A549 (cell line): Measurements from ENCODE around the gene CNTNAP5. TPM values are rescaled to one million over a fixed set of nuclear protein-coding genes. Genes with fewer than 3 reads are reported as not detected.

Source experiments
- ATAC-seq, 2 experiments: fragments of 200-7000 bp in 1 of 2; fragments of >200 bp in 1 of 2; cut with Nextera tagmentation in 1 of 2; cut with Tn5 transposase in 1 of 2; 3 replicates each; pipeline versions ENCODE4 v1.8.0 to v1.9.1; 2018 to 2020; ENCODE audit warnings: mild to moderate bottlenecking in 1 of 2, moderate library complexity in 1 of 2
- CTCF ChIA-PET: fragments of 300-600 bp; sonication (Branson Sonifier 250); formaldehyde crosslinking; extraction: SDS; loops from one replicate; lab custom pipeline; 2021; ENCODE audit warnings: antibody characterized with exemption, inconsistent platforms; lab: Yijun Ruan, JAX
- POLR2A ChIA-PET: fragments of 350-600 bp; formaldehyde crosslinking; extraction: SDS; loops from one replicate; lab custom pipeline; 2021; ENCODE audit warnings: antibody characterized with exemption, inconsistent platforms; lab: Yijun Ruan, JAX
- DNase-seq, 2 experiments: peaks; one replicate each; pipeline versions ENCODE4 v3.0.0 to v3.0.0-alpha.2; 2011 to 2016; ENCODE audit warnings: low read depth in 1 of 2, low spot score in 1 of 2
- FAIRE-seq: peaks from 2 replicates; lab custom pipeline; 2011; peaks lifted over from hg19 to GRCh38; lab: Jason Lieb, UNC
- H3K27ac ChIP-seq, 2 experiments: fragments of >200 bp; sonication (Bioruptor Twin); formaldehyde crosslinking; 3 replicates each; pipeline ENCODE4 v1.5.1; 2016 to 2017
- H3K4me1 ChIP-seq: fragments of >200 bp; sonication (Bioruptor Twin); formaldehyde crosslinking; 3 replicates; pipeline ENCODE4 v1.6.1; 2016
- H3K4me2 ChIP-seq: fragments of >200 bp; sonication (Bioruptor Twin); formaldehyde crosslinking; 3 replicates; pipeline ENCODE4 v1.6.1; 2016
- H3K4me3 ChIP-seq: fragments of >200 bp; sonication (Bioruptor Twin); formaldehyde crosslinking; 3 replicates; pipeline ENCODE4 v1.5.1; 2016
- H3K9me3 ChIP-seq: fragments of >200 bp; sonication (Bioruptor Twin); formaldehyde crosslinking; 3 replicates; pipeline ENCODE4 v1.6.1; 2016
- BHLHE40 ChIP-seq: IDR thresholded peaks from 2 replicates; pipeline ENCODE4 v1.6.1; 2012; ENCODE audit warnings: low read depth, low read length, inconsistent platforms
- CEBPB ChIP-seq, 2 experiments: fragments of >200 bp in 1 of 2; sonication (Bioruptor Twin) in 1 of 2; formaldehyde crosslinking in 1 of 2; IDR thresholded peaks; 2 replicates each; pipeline ENCODE4 v1.6.1; 2012 to 2016
- CHD2 ChIP-seq: fragments of 150-350 bp; IDR thresholded peaks from 2 replicates; pipeline ENCODE4 v1.6.1; 2014; ENCODE audit warnings: low read length; ENCODE audit not compliant: partially characterized antibody
- CHD4 ChIP-seq: fragments of 200-600 bp; sonication (generic); IDR thresholded peaks from 2 replicates; pipeline ENCODE4 v1.6.1; 2016; ENCODE audit warnings: antibody characterized with exemption, mild to moderate bottlenecking, borderline replicate concordance
- EHMT2 ChIP-seq: fragments of 200-600 bp; sonication (generic); IDR thresholded peaks from 2 replicates; pipeline ENCODE4 v1.6.1; 2016; ENCODE audit warnings: antibody characterized with exemption, low read depth, mild to moderate bottlenecking, moderate library complexity
- HOXA7 ChIP-seq: fragments of 250-450 bp; sonication (Bioruptor Pico); IDR thresholded peaks from 2 replicates; pipeline ENCODE4 v1.5.0; 2020; ENCODE audit warnings: mild to moderate bottlenecking, moderate library complexity
- MAZ ChIP-seq: fragments of 150-350 bp; IDR thresholded peaks from 2 replicates; pipeline ENCODE4 v1.6.1; 2014; ENCODE audit warnings: antibody characterized with exemption, low read depth, low read length, borderline replicate concordance
- PHF8 ChIP-seq: fragments of 200-600 bp; sonication (generic); IDR thresholded peaks from 2 replicates; pipeline ENCODE4 v1.6.1; 2016; ENCODE audit warnings: low read depth, mild to moderate bottlenecking, antibody characterized with exemption, moderate library complexity, borderline replicate concordance
- RAD21 ChIP-seq, 2 experiments: fragments of >200 bp in 1 of 2; sonication (Bioruptor Twin) in 1 of 2; formaldehyde crosslinking in 1 of 2; IDR thresholded peaks in 1 of 2; conservative IDR thresholded peaks in 1 of 2; 2 replicates in 1 of 2; 3 replicates in 1 of 2; pipeline ENCODE4 v1.6.1; 2012 to 2018; ENCODE audit warnings: inconsistent platforms in 1 of 2
- SMC3 ChIP-seq: fragments of >200 bp; sonication (Bioruptor Twin); formaldehyde crosslinking; IDR thresholded peaks from 3 replicates; pipeline ENCODE4 v1.6.1; 2018; ENCODE audit warnings: inconsistent platforms
- SREBF2 ChIP-seq: fragments of 450-650 bp; IDR thresholded peaks from 2 replicates; pipeline ENCODE4 v1.6.1; 2014; ENCODE audit warnings: mild to moderate bottlenecking, moderate library complexity
- ZC3H11A ChIP-seq: fragments of 450-650 bp; IDR thresholded peaks from 2 replicates; pipeline ENCODE4 v1.6.1; 2014; ENCODE audit warnings: antibody characterized with exemption, mild to moderate bottlenecking
- ZNF302 ChIP-seq: fragments of 250-450 bp; sonication (Bioruptor Pico); IDR thresholded peaks from 2 replicates; pipeline ENCODE4 v1.9.0; 2021; ENCODE audit warnings: inconsistent platforms, mild to moderate bottlenecking, moderate library complexity
- WGBS: methylation state at CpG from one replicate; pipeline ENCODE4 v1.1.6; 2017; ENCODE audit errors: missing lambda C conversion rate; 5-methylcytosine and 5-hydroxymethylcytosine counted together
- polyA minus RNA-seq: library from RNA; depleted of rRNA, polyadenylated mRNA; stranded (reverse); fragments of >200 nt; gene quantifications from 2 replicates; pipeline ENCODE4 v1.2.3, GENCODE V29; 2011; rRNA and poly(A)+ RNA removed
- polyA plus RNA-seq, 4 experiments: library from polyadenylated mRNA; depleted of rRNA in 3 of 4; stranded (reverse); fragments of >200 nt; fragmentation: RNase III in 1 of 4; extraction: RNeasy Plus Mini Kit Qiagen cat#74134 plus additional on column Dnase treatment in 1 of 4; gene quantifications; 2 replicates in 3 of 4; 3 replicates in 1 of 4; pipeline ENCODE4 v1.2.3, GENCODE V29; 2011 to 2017
- TF ChIP-seq, protein P1 (sequence below): fragments of 200-600 bp; sonication (generic); IDR thresholded peaks from 2 replicates; pipeline ENCODE4 v1.6.1; 2016; ENCODE audit warnings: antibody characterized with exemption, mild to moderate bottlenecking, moderate library complexity

Gene CNTNAP5
- polyA plus RNA-seq (2011; rRNA removed) (0.01 TPM in 1 of 2 replicates, not detected in the other), polyA plus RNA-seq (2017; fragmentation: RNase III; extraction: RNeasy Plus Mini Kit Qiagen cat#74134 plus additional on column Dnase treatment) (not detected in 3 replicates), polyA minus RNA-seq (not detected in 2 replicates)
- not detected in 2 replicates for polyA plus RNA-seq (2012; cell fraction: cytosol; rRNA removed)
- polyA plus RNA-seq (2012; cell fraction: nucleus; rRNA removed), result not detected in 2 replicates

GRCh38 chr2:124025171-124025580 is at the start of gene CNTNAP5:
CNTNAP5 (plus strand) TSS chr2:124025287; CDS start chr2:124025651, 364 bp downstream.
- Histone ChIP-seq H3K4me1 (no peaks in the 10 kb centered on the region), H3K27ac (no peak within 1 kb of the TSS)
- no peak for DNase-seq
- no peak for ATAC-seq
- TF ChIP-seq SMC3, result no peak
- TF ChIP-seq, protein P1, sequence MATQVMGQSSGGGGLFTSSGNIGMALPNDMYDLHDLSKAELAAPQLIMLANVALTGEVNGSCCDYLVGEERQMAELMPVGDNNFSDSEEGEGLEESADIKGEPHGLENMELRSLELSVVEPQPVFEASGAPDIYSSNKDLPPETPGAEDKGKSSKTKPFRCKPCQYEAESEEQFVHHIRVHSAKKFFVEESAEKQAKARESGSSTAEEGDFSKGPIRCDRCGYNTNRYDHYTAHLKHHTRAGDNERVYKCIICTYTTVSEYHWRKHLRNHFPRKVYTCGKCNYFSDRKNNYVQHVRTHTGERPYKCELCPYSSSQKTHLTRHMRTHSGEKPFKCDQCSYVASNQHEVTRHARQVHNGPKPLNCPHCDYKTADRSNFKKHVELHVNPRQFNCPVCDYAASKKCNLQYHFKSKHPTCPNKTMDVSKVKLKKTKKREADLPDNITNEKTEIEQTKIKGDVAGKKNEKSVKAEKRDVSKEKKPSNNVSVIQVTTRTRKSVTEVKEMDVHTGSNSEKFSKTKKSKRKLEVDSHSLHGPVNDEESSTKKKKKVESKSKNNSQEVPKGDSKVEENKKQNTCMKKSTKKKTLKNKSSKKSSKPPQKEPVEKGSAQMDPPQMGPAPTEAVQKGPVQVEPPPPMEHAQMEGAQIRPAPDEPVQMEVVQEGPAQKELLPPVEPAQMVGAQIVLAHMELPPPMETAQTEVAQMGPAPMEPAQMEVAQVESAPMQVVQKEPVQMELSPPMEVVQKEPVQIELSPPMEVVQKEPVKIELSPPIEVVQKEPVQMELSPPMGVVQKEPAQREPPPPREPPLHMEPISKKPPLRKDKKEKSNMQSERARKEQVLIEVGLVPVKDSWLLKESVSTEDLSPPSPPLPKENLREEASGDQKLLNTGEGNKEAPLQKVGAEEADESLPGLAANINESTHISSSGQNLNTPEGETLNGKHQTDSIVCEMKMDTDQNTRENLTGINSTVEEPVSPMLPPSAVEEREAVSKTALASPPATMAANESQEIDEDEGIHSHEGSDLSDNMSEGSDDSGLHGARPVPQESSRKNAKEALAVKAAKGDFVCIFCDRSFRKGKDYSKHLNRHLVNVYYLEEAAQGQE, result peak; percentile 71
- TF ChIP-seq CHD2, result no peak
- TF ChIP-seq, all 56 proteins: peak for 1
- 32% methylated on average over 21 of the region's 37 CpGs for WGBS
- Histone ChIP-seq H3K4me3 (no peak within 1 kb of the TSS), H3K9me3 (no peaks in the 10 kb centered on the region), H3K4me2 (no peak within 1 kb of the TSS)
- FAIRE-seq, result no peak
- ChIA-PET CTCF (interaction anchor here (0.6 kb wide), 1 partner anchor 241 kb away, joined by 3 read pairs; no protein-coding TSS in a partner anchor), POLR2A (no interaction called here)

GRCh38 chr2:123976054-123976648 is 48.9 kb upstream of the CNTNAP5 start:
- POLR2A ChIA-PET, result no interaction called here

DNA sequence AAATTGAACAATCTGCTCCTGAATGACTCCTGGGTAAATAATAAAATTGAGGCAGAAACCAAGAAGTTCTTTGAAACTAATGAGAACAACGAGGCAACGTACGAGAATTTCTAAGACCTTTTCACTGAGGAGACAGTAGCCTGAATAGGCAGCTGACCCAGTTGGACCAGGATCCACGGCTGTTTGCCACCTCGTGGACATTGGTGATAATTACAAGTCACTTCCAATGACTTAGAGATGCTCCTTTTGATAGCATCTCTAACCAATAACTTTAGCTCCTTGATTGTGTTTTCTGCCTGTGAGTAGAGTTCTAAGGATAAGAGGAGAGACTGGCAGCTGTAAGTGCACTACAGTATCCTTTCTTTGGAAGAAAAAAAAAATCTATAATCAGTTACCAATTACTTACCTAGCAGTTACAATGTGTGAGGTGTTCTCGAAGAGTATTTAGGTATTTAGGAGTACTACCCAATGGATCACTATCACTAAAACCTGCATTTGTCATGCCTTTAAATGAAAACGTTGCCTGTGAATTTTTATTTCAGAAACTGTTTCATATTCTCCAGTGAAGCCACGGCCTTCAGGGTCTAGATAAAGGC is 31.3 kb upstream of the CNTNAP5 start:
- CTCF ChIA-PET, result interaction anchor here (0.7 to 1.1 kb wide), 2 partner anchors 12 to 1700 kb away, joined by 3 read pairs; no protein-coding TSS in a partner anchor

More at GRCh38 chr2:123976054-123976648, 48.9 kb upstream of the CNTNAP5 start:
- CTCF ChIA-PET, result no interaction called here
- Histone ChIP-seq H3K9me3 (no peaks in the 10 kb centered on the region), H3K4me3 (no peak overlapping the region), H3K27ac (no peak overlapping the region), H3K4me1 (no peaks in the 10 kb centered on the region), H3K4me2 (no peak overlapping the region)
- FAIRE-seq (no peak), ATAC-seq (no peak), DNase-seq (no peak)
- TF ChIP-seq MAZ (no peak), EHMT2 (no peak), BHLHE40 (no peak), ZC3H11A (no peak), HOXA7 (CRISPR knock-in tag) (no peak), SREBF2 (no peak), PHF8 (no peak), ZNF302 (CRISPR knock-in tag) (no peak), CEBPB (IDR thresholded peaks at IDR 0.05) (no peak), CHD4 (no peak)
- 7% methylated on average over 4 of the region's 4 CpGs for WGBS

More for the DNA sequence above, 31.3 kb upstream of the CNTNAP5 start:
- FAIRE-seq (no peak), DNase-seq (peak; percentile 1 to 34), ATAC-seq (peak in 1 of 2 experiments; percentile 73; a peak in 3 of 6 replicates)
- TF ChIP-seq RAD21 (conservative IDR thresholded peaks at IDR 0.05 in 1 of 2, IDR thresholded peaks at IDR 0.05 in 1 of 2), result peak in 1 of 2 experiments; percentile 32; a peak in 2 of 5 replicates
- no peak for TF ChIP-seq HOXA7 (CRISPR knock-in tag)
- TF ChIP-seq SMC3, result 0 out of 3 replicates have a peak, but pooled peaks have one; percentile 23
- Histone ChIP-seq H3K9me3 (no peaks in the 10 kb centered on the region), H3K4me2 (no peak overlapping the region), H3K4me3 (no peak overlapping the region), H3K27ac (no peak overlapping the region), H3K4me1 (no peaks in the 10 kb centered on the region)
- WGBS, result under 1% methylated on average over 8 of the region's 8 CpGs
- POLR2A ChIA-PET, result no interaction called here
